PC-9 (cell line): ENCODE results near the gene PRDX3.

Source experiments
- EZH2 ChIP-seq: fragments of 200-600 bp; sonication (generic); IDR thresholded peaks from 2 replicates; pipeline ENCODE4 v1.8.0; 2017; ENCODE audit warnings: antibody characterized with exemption, low read depth
- TF ChIP-seq, protein P1 (sequence below): fragments of 200-600 bp; sonication (generic); conservative IDR thresholded peaks from 2 replicates; pipeline ENCODE4 v1.6.1; 2017; ENCODE audit warnings: mixed run types, antibody characterized with exemption, mild to moderate bottlenecking, moderate library complexity

DNA sequence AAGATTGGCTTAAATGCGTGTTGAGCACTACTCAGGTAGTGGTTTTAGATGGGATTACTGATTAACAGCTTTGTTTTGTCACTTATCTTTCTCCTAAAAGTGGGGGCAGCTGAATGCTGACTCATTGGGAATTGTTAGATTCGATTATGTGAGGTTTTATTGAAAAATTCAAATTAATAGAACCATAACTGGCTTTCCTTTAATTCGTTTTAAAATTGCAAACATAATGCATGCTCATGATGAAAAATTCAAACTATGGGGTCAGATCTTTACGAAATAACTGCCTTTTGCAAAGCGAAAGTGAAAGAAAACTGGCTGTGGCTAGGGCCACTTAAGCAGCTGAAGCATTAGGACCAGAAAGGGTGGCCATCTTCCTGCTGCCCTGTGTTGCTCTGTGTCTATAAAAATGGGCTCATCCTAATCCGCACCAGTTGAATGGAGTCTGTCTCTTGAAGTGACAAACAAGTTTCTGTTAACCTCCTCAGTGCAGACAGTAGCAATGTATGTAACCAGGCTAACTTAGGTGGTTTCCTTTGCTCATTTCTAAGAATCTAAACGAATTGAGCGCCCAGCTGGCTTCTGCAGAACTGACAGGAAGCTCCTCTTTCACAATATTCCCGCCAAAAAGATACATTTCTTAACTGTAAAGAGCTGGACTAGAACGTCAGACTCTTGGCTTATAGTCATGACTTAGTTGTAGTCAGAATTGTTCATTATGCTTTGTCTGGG lies 46.9 kb downstream of the PRDX3 start:
- TF ChIP-seq EZH2: no peak
- TF ChIP-seq, protein P1, sequence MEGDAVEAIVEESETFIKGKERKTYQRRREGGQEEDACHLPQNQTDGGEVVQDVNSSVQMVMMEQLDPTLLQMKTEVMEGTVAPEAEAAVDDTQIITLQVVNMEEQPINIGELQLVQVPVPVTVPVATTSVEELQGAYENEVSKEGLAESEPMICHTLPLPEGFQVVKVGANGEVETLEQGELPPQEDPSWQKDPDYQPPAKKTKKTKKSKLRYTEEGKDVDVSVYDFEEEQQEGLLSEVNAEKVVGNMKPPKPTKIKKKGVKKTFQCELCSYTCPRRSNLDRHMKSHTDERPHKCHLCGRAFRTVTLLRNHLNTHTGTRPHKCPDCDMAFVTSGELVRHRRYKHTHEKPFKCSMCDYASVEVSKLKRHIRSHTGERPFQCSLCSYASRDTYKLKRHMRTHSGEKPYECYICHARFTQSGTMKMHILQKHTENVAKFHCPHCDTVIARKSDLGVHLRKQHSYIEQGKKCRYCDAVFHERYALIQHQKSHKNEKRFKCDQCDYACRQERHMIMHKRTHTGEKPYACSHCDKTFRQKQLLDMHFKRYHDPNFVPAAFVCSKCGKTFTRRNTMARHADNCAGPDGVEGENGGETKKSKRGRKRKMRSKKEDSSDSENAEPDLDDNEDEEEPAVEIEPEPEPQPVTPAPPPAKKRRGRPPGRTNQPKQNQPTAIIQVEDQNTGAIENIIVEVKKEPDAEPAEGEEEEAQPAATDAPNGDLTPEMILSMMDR: no peak
